Embryonic facial prominence (tissue), 1 donor: ENCODE results near the gene ZNF710.
"Not testable (repeated sequence)": the region's sequence is repeated elsewhere in the genome, so short reads cannot be mapped to it uniquely, and the experiment has no call there.

Experiments used
- DNase-seq: peaks from one replicate; pipeline ENCODE4 v3.0.0-alpha.2; 2016; ENCODE audit errors: extremely low spot score

The ZNF710 gene

GRCh38 chr15:90001062-90001682 is at the start of gene ZNF710:
Gene ZNF710 (plus strand): TSS chr15:90001324. CDS start chr15:90067138, 65,814 bp downstream.
- peak; percentile 74 for DNase-seq

- no peak for DNase-seq
Observed at GRCh38 chr15:89954541-89954940, 46.6 kb upstream of the ZNF710 start.

- not testable (repeated sequence) for DNase-seq
Observed at GRCh38 chr15:89955449-89955998, 45.6 kb upstream of the ZNF710 start.

- DNase-seq: no peak
Observed at GRCh38 chr15:89958107-89958805, 42.9 kb upstream of the ZNF710 start.

- no peak for DNase-seq
Observed at GRCh38 chr15:89963301-89964231, 37.6 kb upstream of the ZNF710 start.

GRCh38 chr15:89964232-89964954 is 36.7 kb upstream of the ZNF710 start:
- DNase-seq: no peak

- no peak for DNase-seq
Observed at GRCh38 chr15:89967881-89968280, 33.2 kb upstream of the ZNF710 start.

GRCh38 chr15:89971592-89971997 is 29.5 kb upstream of the ZNF710 start:
- DNase-seq: peak; percentile 8

- no peak for DNase-seq
Observed at GRCh38 chr15:89972085-89972484, 29.0 kb upstream of the ZNF710 start.

- DNase-seq: no peak
Observed at GRCh38 chr15:89975482-89976245, 25.5 kb upstream of the ZNF710 start.

- no peak for DNase-seq
Observed at GRCh38 chr15:89976246-89976600, 24.9 kb upstream of the ZNF710 start.

- DNase-seq: not testable (repeated sequence)
Observed at GRCh38 chr15:89977836-89978235, 23.3 kb upstream of the ZNF710 start.

GRCh38 chr15:89978914-89979313 is 22.2 kb upstream of the ZNF710 start:
- no peak for DNase-seq

- DNase-seq: no peak
Observed at GRCh38 chr15:89980896-89981295, 20.2 kb upstream of the ZNF710 start.

- no peak for DNase-seq
Observed at GRCh38 chr15:89982315-89983055, 18.6 kb upstream of the ZNF710 start.

- DNase-seq: no peak
Observed at GRCh38 chr15:89984001-89984400, 17.1 kb upstream of the ZNF710 start.

GRCh38 chr15:89984421-89985010 is 16.6 kb upstream of the ZNF710 start:
- DNase-seq: no peak

- no peak for DNase-seq
Observed at GRCh38 chr15:89985111-89985510, 16.0 kb upstream of the ZNF710 start.

GRCh38 chr15:89991312-89991711 is 9.8 kb upstream of the ZNF710 start:
- DNase-seq: no peak

GRCh38 chr15:89993349-89993748 is 7.8 kb upstream of the ZNF710 start:
- DNase-seq: no peak
